Osteocyte (in vitro differentiated cells): Measurements from ENCODE around the gene GCNT4. TPM values are rescaled to one million over a fixed set of nuclear protein-coding genes. Genes with fewer than 3 reads are reported as not detected.

ENCODE experiments used
- DNase-seq: peaks from one replicate; pipeline ENCODE4 v3.0.0; 2021; ENCODE audit warnings: mixed read lengths; ENCODE audit not compliant: unreplicated experiment; ENCODE audit errors: extremely low spot score
- H3K27ac Mint-ChIP-seq: one replicate; pipeline ENCODE4 v1.8.0; 2021; ENCODE audit warnings: mild to moderate bottlenecking, mixed read lengths; ENCODE audit not compliant: unreplicated experiment
- H3K27me3 Mint-ChIP-seq: one replicate; pipeline ENCODE4 v1.8.0; 2021; ENCODE audit warnings: mixed read lengths; ENCODE audit not compliant: unreplicated experiment
- H3K36me3 Mint-ChIP-seq: one replicate; pipeline ENCODE4 v1.8.0; 2021; ENCODE audit warnings: mixed read lengths; ENCODE audit not compliant: unreplicated experiment
- H3K4me1 Mint-ChIP-seq: one replicate; pipeline ENCODE4 v1.8.0; 2021; ENCODE audit warnings: mixed read lengths; ENCODE audit not compliant: unreplicated experiment
- H3K4me3 Mint-ChIP-seq: one replicate; pipeline ENCODE4 v1.8.0; 2021; ENCODE audit warnings: mild to moderate bottlenecking, moderate library complexity, mixed read lengths; ENCODE audit not compliant: unreplicated experiment
- H3K9me3 Mint-ChIP-seq: one replicate; pipeline ENCODE4 v1.8.0; 2021; ENCODE audit warnings: mixed read lengths; ENCODE audit not compliant: unreplicated experiment
- CTCF ChIP-seq: fragments of 200-600 bp; sonication (generic); IDR thresholded peaks from 2 replicates; pipeline ENCODE4 v1.5.0; 2021; ENCODE audit warnings: antibody characterized with exemption, mild to moderate bottlenecking, moderate library complexity
- total RNA-seq: library from RNA; stranded (reverse); gene quantifications from 2 replicates; pipeline ENCODE4 v1.2.1, GENCODE V29; 2021

Gene GCNT4
- total RNA-seq, 1 donor from 2014 or later, result 1.9 TPM

DNA sequence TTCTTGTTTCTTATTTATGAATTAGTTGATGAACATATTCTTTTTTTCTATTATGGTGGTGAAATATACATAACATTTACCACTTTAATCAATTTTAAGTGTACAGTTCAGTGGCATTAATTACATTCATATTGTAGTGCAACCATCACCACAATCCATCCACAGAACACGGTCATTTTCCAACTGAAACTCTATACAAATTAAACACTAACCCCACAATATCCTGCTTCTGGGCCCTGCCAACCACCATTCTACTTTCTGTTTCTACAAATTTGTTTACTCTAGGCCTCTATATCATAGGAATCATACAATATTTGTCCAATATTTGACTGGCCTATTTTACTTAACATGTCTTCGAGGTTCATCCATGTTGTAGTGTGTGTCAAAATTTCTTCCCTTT lies 7.3 kb downstream of the GCNT4 start:
- H3K4me3 Mint-ChIP-seq, result no peak overlapping the region
- H3K9me3 Mint-ChIP-seq, result peaks cover 5% of the 10 kb centered on the region
- H3K27ac Mint-ChIP-seq, result no peak overlapping the region
- H3K4me1 Mint-ChIP-seq, result peaks cover 25% of the 10 kb centered on the region
- TF ChIP-seq CTCF, result no peak
- H3K27me3 Mint-ChIP-seq, result no peaks in the 10 kb centered on the region
- no peak for DNase-seq
- peaks cover 32% of the 10 kb centered on the region for H3K36me3 Mint-ChIP-seq

- no peak overlapping the region for H3K4me3 Mint-ChIP-seq
- TF ChIP-seq CTCF, result no peak
- H3K4me1 Mint-ChIP-seq, result peaks cover 24% of the 10 kb centered on the region
- no peak overlapping the region for H3K27ac Mint-ChIP-seq
- no peak for DNase-seq
- no peaks in the 10 kb centered on the region for H3K27me3 Mint-ChIP-seq
- peaks cover 32% of the 10 kb centered on the region for H3K36me3 Mint-ChIP-seq
- H3K9me3 Mint-ChIP-seq, result peaks cover 5% of the 10 kb centered on the region
Observed at GRCh38 chr5:75044406-75044805, 8.0 kb downstream of the GCNT4 start.

DNA sequence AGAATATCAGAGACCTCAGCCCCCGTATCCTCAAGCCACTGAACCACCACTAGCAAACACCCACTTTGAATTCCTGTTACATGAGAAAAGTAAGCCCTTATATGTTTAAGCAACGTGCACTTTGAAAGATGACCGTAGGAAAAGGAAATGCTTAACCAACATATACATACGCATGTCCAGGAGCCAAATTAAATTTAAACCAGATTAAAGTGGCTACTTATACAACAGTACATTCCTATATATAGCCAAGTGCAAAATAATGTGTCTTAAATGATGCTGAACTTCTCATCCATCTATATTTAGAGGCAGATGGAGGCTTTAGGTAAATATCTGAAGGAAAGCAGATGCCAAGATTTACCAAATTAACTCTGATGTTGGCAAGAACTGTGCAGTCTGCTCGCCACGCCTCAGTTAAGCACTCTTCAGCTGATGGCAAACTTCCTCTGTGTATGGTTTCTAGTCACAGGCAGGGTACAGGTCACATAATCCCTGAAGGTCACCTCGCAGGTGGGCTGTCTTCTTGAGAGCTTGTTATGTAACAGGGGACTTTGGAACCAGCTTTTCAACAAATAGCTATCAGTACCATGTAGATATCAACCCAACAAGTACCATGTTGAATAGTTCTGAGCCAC lies 8.6 kb downstream of the GCNT4 start:
- no peak for DNase-seq
- Mint-ChIP-seq H3K4me3 (no peak overlapping the region), H3K27me3 (no peaks in the 10 kb centered on the region), H3K27ac (no peak overlapping the region), H3K9me3 (peaks cover 5% of the 10 kb centered on the region), H3K4me1 (peaks cover 17% of the 10 kb centered on the region), H3K36me3 (peaks cover 32% of the 10 kb centered on the region)
- no peak for TF ChIP-seq CTCF

DNA sequence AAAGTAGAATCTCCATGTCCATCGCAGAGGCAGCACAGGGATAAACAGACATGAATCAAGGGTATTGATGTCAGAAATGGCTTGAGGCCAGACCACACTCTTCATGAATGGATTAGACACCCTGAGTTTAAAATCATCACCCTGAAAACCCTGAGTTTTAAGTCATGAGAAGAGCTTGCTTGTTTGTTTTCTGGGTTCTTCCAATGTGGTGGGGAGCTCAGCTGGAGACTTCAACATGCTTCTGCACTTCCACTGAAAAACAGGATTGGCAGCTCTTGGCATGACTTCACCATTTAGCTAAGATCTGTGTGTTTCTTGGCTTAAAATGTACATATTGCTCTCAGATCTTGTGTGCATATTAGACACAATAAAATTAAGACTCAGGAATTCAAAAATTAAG lies 9.8 kb downstream of the GCNT4 start:
- DNase-seq, result no peak
- Mint-ChIP-seq H3K4me3 (no peak overlapping the region), H3K27me3 (no peaks in the 10 kb centered on the region), H3K36me3 (peaks cover 32% of the 10 kb centered on the region), H3K27ac (no peak overlapping the region), H3K4me1 (peaks cover 5% of the 10 kb centered on the region), H3K9me3 (peaks cover 5% of the 10 kb centered on the region)
- TF ChIP-seq CTCF, result no peak

DNA sequence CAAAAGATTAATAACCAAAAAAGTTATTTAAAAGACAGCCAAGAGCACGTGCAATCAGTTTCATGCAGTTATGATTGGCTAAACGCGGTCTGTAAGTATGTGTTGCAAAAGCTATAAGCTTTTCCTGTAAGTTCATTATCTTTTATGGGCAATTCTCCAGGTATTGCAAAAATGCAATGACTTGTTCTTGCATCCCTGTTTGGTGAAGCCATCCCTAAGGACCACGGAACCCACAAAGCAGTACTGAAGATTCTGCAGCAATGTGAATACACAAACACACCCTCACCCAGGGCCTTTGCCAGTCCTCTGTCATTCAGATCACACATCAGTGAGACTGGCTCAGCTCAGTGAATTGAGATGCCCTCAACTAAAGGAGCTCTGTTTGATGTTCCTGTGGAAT lies 11.4 kb downstream of the GCNT4 start:
- no peak for TF ChIP-seq CTCF
- no peak overlapping the region for H3K4me3 Mint-ChIP-seq
- H3K4me1 Mint-ChIP-seq, result peaks cover 10% of the 10 kb centered on the region
- H3K27ac Mint-ChIP-seq, result no peak overlapping the region
- peaks cover 24% of the 10 kb centered on the region for H3K36me3 Mint-ChIP-seq
- H3K9me3 Mint-ChIP-seq, result peaks cover 5% of the 10 kb centered on the region
- H3K27me3 Mint-ChIP-seq, result no peaks in the 10 kb centered on the region
- DNase-seq, result no peak
